GM19238 (cell line): ENCODE results near the gene MYH6.
"Not testable (repeated sequence)": the region's sequence is repeated elsewhere in the genome, so short reads cannot be mapped to it uniquely, and the experiment has no call there.

Experiments
- DNase-seq: peaks from one replicate; pipeline ENCODE4 v3.0.0; 2011; ENCODE audit warnings: low spot score; ENCODE audit not compliant: insufficient read length

The MYH6 gene

DNA sequence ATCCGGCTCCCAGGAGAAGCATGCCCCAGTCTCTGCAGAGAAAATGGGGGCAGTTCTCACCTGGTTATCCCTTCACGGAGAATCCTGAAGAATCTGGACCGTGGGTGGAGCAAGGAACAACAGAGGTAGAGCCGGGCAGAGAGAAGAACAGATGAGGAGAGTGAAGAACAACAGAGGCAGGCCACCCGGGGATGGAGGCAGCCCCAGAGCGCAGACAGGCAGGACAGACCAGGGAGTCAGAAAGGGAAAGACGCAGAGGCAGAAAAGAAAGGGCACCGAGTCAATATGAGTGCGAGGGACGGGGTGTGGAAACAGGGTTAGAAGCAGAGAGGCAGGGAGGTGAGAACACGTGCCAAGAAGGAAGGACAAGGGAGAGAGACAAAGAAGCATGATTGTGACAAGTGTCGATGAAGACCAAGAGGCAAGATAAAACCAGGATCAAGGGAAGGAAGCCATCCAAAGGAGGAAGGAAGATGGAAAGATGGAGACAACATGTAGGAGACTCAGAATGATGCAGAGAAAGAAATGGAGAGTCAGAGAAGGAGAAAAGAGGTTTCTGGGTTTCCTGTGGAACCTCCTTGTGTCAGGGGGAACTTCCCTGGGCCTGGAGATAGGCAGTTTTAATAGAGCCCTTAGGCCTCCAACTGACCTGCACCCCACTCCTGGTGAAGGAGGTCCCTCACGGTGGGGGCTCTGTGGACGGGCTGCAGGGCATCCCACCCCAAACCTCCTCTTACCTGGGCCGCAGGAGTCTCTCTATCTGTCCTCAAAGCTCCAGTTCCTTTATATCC is at the start of gene MYH6:
Gene MYH6, minus strand, starts transcription at position 758 of the 791 bp plus-strand sequence. CDS start 1,050 bp downstream, outside the sequence.
- DNase-seq: no peak

DNA sequence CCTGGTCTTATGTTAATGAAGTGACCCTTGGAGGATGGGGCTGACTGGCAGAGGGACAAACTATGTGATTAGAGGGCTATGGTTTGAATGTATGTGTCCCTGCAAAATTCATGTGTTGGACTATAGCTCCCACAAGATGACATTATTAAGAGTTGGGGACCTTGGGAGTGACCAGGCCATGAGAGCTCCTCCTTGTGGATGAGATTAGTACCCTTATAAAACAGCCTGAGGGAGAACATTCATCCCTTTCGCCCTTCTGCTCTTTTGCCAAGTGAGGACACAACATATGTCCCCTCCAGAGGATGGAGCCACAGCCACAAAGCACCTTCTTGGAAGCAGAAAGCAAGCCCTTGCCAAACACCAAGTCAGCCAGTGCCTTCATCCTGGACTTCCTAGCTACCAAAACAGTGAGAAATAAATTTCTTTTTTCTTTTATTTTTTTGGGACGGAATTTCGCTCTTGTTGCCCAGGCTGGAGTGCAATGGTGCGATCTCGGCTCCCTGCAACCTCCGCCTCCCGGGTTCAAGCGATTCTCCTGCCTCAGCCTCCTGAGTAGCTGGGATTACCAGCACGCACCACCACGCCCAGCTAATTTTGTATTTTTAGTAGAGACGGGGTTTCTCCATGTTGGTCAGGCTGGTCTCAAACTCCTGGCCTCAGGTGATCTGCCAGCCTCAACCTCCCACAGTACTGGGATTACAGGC is 49.0 kb upstream of the MYH6 start:
- not testable (repeated sequence) for DNase-seq

DNA sequence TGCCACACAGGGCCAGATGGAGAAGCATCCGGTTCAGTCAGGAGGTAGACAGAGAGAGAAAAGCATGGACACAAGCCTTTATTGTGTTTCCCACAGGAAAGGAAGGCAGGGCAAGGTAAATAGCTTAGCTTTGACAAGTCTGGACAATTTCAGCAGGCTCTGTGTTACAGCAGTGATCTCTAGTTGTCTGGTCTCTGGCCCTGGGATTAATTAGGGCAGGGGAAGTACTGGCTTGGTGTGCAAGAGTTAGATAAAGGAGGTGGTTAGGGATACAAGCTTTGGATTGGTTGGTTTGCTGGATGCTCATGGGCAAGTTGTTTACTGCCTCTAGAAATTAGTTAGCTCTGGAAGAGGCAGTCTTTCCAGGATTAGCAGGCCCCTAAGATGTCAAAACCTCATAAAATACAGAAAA is 46.4 kb upstream of the MYH6 start:
- DNase-seq: no peak

DNA sequence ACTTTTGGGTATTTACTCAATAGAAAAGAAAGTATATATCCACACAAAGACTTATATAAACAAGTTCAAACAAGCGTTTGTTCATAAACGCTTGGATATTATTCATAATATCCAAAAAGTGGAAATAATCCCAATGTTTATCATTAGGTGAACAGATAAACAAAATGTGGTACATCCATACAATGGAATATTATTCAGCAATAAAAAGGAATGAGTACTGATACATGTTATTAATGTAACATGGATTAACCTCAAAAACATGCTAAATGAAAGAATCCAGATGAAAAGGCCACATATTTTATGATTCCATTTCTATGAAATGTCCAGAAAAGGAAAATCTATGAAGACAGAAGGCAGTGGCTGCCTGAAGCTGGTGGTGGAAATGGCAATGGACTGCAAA is 44.2 kb upstream of the MYH6 start:
- DNase-seq: no peak

DNA sequence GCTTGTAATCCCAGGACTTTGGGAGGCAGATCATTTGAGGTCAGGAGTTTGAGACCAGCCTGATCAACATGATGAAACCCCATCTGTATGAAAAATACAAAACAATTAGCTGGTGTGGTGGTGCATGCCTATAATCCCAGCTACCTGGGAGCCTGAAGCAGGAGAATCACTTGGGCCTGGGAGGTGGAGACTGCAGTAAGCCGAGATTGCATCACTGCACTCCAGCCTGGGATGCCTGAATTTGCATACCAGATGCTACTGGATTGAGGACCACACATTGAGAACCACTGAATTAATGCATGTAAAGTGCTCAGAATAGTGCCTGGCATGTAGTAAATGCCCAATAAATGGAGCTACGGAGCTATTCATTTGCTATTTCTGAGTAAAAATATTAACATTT is 42.3 kb upstream of the MYH6 start:
- no peak for DNase-seq

DNA sequence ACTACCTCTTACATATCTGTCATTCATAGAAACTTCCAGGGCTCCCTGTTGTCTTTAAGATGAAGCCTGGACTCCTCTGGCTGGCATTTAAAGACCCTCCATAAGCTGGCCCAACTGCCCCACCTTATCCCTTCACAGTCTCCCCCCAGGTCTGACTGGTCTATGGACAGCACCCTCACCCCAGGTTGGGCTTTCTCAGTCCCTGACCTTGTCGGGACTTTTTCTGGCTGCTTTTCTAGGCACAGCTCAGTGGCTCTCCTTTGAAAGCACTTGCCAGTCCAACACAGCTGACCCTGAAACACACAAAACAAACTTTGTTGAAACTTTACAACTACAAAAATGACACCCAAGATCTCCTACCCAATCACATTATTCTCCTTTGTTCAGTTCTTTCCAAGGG is 41.2 kb upstream of the MYH6 start:
- no peak for DNase-seq

DNA sequence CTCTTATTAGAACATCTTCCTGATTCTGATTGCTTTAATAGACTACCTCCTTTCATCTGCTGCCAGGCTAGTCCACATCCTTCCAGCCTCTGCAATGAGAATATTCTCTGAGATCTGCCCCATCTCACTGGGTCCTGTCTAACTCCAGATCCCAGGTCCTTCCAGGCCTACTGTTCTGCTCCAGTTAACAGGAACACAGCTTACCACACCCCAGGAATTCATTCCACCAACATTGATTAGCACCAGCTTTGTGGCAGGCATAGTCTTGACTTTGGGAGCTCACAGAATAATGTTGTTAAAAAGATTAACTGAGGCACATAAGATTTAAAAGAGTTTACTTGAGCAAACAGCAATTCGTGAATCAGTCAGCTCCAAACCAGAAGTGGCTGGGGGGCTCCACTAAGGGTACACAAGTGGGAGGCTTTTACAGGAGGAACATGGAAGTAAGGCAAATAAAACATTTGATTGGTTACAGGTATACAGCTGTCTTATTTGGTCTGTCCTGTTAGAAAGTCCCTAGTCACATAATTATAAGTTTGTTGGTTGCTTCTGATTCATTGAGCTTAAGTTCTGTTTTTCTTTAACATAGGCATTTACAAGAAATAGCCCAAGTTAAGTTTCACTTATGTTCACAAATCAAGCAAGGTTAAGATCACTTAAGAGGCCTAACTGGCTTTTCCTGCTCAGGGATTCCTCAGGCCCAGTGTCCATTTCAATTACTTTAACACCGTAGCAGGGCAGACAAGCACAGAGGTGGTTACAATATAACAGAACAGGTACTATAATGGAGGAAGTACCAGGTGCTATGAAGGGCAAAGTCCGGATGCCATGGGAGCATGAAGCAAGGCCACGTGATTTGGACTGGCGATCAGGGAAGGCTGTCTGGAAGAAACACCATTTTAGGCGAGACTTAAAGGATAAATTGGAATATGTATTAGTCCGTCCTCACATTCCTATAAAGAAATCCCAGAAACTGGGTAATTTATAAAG is 39.6 kb upstream of the MYH6 start:
- no peak for DNase-seq

DNA sequence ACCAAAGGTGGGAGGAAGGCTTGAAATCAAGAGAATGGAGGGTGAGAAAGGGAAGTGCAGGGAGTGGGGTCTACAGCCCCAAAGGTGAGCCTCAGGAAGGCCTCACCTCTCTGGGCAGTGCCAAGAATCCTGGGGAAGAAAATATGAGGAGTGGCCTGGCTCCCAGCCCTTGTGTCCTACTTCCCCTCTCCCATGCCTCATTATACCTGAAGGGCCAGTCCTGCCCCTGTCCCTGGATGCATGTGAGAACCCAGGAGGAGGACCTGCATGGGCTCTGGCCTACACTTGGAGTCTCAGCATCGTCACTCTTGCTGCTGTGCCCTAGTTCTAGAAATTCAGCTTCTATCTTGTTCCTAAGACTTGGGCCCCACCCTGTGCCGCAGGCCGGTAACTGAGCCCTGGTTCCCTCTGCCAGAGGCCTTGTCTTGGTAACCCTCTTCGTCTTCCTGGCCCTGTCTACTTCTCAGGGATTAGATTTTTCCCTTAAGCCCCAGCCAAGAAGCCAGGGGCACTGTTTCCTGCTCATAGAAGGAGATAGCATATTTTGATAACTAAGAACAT is 38.3 kb upstream of the MYH6 start:
- DNase-seq: no peak

DNA sequence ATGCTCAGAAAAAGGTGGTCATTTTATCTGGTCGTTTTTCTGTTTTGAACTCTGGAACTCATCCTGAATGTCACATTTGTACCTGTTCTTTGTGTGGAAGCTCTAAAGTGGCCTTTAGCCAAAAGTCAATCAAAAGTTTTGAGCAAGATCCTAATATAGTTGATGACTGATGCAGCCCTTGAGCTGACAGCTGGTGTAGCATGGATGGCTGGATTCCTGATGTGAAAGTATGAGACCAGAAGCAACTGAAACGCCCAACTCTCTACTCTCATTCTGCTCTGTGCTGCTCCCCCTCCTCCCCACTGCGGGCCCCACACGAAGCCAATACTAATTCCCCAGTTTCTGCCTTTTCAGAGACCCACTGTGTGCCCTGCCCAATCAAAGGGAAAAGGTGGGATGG is 37.7 kb upstream of the MYH6 start:
- DNase-seq: no peak

DNA sequence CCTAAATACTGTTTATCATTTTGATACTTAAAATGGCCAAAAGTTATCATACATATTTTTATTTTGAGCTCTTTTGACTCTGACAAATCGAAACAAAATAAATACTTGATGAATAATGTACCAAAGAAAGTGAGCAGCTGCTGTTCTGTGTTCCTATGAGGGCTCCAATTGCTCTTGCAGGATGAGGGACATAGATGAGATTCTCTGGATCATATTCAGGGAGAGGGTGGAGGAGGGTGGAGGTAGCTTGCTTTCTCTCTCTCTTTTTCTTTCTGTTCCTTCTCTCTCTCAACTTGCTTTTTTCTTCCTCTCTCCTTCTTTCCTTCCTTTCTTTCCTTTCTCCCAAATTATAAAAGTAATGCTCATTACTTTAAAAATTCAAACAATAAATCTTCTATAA is 36.2 kb upstream of the MYH6 start:
- DNase-seq: no peak

DNA sequence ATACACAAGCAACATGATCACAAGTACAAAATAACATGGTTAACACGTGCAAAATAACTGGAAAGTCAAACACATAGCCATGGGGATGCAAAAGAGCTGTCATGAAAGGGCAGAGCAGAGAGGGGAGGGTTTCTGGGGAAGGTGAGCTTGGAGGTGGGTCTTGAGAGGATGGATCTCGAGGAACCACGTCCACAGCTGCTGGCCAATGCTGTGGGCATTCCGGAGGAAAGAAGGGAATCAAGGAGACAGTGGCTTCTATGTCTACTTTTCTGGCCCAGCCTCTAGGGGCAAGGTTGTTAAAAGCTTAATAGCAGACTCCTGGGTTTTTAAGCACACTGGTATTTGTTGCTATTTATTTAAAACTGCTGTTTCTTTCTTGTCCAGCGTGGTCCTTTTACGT is 35.8 kb upstream of the MYH6 start:
- no peak for DNase-seq

DNA sequence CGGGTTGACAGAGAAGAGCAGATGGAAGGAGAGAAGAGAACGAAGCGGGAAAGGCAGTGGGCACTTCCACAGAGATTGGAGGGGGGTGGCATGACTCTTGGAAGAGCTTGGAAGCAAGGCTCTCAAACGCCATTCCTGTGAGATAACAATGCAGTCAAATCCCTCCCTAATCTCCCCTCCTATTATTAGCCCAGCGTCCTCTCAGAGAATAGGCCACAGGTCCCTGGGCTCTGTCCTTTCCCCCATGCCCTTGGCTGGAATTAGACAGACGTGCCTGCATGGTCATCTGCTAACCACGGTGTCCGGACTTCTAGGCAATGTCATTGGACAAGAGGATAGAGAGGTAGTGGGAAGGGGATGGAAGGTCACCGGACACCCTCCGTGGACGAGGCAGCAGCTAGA is 35.3 kb upstream of the MYH6 start:
- no peak for DNase-seq

DNA sequence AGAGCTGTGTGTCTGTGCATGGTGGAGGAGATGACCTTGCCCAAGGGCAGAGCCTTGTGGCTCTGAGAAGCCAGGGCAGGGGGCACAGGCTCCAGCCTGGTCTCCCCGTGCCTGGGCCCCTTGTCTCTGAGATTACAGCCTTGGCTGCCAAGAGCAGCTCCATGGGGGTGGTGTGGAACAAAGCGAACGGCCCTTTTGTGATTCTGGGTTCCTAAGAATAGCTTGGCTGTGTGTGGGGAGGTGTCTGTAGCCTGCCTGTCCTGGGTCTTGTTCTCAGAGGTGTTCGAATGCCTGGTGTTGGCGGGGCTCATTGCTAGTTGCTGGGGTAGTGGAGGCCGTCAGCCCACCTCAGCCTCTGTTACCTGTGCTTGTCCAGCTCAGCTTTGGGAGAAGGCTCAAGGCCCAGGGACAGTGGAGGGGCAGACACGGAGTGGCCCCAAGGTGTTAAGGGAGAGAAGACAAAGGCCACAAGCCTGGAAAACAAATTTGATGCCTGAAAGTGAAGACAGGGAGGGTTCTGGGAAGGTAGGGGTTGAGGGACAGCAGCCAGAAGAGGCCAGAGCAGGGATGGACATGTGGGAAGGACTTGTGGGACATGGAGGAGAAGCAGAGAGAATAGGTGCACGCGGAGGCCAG is 34.8 kb upstream of the MYH6 start:
- DNase-seq: no peak

DNA sequence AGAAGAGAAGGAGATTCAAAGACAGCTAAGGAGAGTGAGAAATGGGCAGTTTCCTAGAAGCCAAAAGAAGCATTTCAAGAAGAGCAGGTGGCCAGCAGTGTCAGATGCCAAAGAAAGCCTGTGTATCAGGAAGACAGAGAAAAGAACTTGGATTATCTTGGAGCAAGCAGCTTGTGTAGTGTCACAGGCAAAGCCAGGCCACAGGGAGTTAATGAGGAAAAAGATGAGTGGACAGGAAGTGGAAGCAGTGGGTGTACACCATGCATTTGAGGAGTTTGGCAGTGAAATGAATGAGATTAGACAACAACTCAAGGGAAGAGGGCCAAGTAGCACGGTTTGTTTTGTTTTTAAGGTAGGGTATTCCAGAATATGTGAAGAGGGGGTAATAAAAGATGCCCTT is 33.0 kb upstream of the MYH6 start:
- no peak for DNase-seq

DNA sequence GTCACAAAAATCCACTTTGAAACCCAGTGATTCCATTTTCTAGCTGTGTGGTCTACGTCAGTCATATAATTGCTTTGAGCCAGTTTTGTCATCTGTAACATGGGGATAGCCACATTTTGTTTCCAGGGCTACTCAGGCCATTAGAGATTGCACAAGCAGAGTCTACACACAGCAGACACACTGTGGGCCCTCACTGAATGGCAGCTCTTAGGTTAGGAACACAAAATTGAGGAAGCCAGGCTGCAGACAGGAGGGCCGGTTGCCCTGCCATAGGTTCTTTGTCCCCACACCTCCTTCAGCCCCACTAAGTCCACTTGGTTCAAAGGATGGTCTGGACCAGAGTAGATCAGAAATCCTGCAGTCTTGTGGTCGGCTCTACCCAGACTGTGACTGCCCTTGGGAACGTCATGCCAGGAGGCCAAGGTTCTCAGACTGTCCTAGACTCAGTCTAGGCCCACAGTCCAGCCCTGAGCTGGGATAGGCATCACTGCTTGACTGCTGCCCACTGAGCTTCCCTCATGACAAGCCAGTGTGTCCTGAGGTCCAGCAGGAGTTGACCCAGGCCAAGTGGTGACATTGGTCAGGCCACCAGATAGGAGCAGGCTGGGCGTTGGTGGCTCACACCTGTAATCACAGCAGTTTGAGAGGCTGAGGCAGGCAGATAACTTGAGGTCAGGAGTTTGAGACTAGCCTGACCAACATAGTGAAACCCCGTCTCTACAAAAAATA is 31.2 kb upstream of the MYH6 start:
- DNase-seq: no peak

DNA sequence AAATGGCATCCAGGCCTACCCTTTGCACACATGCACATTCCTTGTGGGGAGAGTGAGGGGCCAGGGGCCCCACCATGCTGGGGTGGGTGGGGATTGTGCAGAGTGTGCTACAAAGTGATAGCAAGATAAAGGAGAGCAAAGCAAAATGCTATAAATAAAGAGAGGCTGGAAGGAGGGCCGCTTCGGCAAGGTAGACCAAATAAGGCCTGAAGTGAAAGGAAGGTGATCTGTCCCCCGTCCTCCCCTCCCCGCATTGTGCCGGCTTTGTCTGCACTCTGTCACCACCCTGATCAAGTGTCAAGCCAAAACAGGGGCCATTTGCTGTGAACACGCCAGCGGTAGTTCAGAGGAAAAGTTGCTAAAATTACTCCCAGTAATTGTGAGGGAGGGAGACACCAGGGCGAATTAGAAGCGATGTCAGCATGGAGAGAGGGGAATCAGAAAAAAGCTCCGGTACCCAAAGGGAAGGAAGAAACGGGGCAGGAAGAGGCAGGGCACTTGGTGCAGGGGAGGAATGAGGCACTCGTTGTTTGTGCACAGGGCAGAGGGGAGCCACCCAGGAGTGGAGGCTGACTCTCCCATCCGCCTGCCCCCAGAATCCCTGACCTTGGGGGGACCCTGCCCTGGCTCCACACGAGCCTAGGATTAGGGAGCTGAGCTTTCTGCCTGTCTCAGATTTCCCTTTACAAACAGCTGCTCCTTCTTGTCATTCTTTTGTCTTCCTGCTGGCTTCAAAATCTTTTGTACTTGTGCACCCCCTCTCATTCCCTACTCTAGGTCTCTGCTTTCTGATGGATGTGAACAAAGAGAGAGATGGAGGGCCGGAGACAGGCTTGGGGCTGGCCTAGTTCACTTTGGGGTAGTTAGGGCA is 30.3 kb upstream of the MYH6 start:
- no peak for DNase-seq

DNA sequence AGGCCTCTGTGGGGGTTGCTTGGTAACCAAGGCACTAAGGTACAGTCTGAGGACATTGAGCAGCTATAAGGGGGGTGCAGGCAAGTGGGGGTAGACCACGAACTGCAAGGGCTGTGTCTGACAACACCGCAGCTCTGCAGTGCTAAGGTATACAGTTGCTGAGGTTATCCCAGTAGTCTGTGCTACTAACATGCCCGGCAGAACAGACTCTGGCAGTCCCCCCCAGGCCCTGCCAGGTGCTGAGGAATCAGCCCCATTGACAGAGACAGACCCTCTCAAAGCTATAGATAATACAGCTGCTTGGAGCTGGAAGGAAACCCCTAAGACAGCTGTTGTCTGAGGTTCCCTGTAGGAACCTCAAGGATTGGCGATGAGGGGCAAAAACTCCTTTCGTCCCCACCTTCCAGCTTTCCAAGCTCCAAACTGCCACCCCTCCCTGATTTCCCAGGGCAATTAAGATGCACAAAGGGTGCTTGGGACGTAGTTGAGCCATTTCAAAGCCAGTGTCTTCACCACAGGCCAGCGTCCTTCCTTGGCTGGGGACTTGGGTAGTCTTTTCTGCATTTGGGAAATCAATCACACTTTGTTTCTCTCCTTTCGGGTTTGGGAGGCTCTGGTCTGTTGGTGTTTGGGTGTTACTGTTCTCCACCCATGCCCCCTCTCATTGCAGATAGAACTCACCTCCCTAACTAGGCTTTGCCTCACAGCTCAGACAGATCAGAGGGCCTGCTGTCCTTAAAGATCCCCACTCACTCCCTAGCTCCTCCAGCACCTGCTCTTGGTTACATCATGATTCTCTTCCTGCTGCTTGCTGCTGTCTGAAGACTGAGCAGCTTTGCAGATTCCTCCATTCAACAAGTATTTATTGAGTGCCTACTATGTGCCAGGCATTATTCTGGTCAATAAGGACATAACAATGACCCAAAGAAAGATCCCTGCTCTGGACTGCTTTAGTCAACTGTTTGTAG is 29.3 kb upstream of the MYH6 start:
- DNase-seq: no peak
